ENCODE data around the gene TCERG1L.

DNA sequence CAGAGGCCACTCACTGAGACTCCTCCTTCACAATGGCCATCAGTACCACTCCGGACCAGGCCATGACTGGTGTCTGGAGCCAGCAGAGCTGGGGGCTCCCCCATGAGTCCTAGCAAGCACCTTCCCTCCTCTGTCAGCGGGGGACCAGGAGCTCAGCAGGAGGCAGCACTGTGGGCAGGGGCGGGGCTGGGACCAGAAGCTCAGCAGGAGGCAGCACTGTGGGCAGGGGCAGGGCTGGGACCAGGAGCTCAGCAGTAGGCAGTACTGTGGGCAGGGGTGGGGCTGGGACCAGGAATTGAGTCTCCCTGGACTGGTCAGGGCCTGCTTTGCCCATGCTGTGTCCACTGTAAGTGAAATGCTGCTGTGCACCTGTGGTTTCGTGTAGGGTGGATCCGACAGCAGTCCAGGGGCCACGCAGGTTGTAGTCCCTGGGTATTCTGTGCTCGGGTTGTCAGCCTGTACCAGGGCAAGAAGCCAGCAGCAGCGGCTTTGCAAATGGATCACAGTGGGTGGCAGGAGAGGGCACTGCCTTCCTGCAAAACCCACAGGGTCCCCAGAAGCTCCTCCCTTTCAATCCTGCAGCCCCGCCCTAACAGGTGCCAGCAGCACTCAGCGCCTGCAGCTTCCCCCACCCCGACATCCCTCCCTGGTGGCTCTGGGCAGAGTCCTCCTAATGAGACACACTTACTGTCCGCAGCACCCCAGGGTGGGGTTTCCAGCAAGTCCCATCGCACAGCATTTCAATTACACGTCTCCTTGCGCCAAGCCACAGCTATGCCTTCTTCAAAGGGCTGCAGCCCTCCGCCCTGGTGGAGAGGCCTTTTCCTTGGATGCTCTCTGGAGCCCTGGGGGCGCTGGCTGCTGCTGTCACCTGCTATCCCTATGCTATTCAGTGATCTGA, 220.5 kb downstream of the TCERG1L start:
- TF ChIP-seq, protein P1, sequence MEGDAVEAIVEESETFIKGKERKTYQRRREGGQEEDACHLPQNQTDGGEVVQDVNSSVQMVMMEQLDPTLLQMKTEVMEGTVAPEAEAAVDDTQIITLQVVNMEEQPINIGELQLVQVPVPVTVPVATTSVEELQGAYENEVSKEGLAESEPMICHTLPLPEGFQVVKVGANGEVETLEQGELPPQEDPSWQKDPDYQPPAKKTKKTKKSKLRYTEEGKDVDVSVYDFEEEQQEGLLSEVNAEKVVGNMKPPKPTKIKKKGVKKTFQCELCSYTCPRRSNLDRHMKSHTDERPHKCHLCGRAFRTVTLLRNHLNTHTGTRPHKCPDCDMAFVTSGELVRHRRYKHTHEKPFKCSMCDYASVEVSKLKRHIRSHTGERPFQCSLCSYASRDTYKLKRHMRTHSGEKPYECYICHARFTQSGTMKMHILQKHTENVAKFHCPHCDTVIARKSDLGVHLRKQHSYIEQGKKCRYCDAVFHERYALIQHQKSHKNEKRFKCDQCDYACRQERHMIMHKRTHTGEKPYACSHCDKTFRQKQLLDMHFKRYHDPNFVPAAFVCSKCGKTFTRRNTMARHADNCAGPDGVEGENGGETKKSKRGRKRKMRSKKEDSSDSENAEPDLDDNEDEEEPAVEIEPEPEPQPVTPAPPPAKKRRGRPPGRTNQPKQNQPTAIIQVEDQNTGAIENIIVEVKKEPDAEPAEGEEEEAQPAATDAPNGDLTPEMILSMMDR (IDR thresholded peaks at IDR 0.05; ENCODE audit: insufficient read depth, low read length, poor library complexity, severe bottlenecking): no peak
- TF ChIP-seq EZH2phosphoT487 (conservative IDR thresholded peaks at IDR 0.05; ENCODE audit: low read length): no peak

Measured in SU-DHL-6 (cell line).